SU-DHL-6 (cell line): ENCODE data around the gene RAB40C.

Experiments used
- EZH2phosphoT487 ChIP-seq: fragments of 200-600 bp; sonication (generic), shearing (Covaris generic); conservative IDR thresholded peaks from 2 replicates; pipeline ENCODE4 v1.6.1; 2018; ENCODE audit warnings: mild to moderate bottlenecking, antibody characterized with exemption, low read length, moderate library complexity, mixed read lengths
- TF ChIP-seq, protein P1 (sequence below): fragments of 200-600 bp; sonication (generic); IDR thresholded peaks from one replicate; pipeline ENCODE4 v1.5.1; 2017; ENCODE audit warnings: antibody characterized with exemption, mild to moderate bottlenecking, low read length, moderate library complexity; ENCODE audit not compliant: insufficient read depth, poor library complexity, severe bottlenecking

GRCh38 chr16:667780-668518, 78.1 kb downstream of the RAB40C start, which contains the start of gene RHOT2:
- TF ChIP-seq, protein P1, sequence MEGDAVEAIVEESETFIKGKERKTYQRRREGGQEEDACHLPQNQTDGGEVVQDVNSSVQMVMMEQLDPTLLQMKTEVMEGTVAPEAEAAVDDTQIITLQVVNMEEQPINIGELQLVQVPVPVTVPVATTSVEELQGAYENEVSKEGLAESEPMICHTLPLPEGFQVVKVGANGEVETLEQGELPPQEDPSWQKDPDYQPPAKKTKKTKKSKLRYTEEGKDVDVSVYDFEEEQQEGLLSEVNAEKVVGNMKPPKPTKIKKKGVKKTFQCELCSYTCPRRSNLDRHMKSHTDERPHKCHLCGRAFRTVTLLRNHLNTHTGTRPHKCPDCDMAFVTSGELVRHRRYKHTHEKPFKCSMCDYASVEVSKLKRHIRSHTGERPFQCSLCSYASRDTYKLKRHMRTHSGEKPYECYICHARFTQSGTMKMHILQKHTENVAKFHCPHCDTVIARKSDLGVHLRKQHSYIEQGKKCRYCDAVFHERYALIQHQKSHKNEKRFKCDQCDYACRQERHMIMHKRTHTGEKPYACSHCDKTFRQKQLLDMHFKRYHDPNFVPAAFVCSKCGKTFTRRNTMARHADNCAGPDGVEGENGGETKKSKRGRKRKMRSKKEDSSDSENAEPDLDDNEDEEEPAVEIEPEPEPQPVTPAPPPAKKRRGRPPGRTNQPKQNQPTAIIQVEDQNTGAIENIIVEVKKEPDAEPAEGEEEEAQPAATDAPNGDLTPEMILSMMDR = peak; percentile 90
- no peak for TF ChIP-seq EZH2phosphoT487
